ENCODE data around the gene UBASH3A.

The UBASH3A gene

DNA sequence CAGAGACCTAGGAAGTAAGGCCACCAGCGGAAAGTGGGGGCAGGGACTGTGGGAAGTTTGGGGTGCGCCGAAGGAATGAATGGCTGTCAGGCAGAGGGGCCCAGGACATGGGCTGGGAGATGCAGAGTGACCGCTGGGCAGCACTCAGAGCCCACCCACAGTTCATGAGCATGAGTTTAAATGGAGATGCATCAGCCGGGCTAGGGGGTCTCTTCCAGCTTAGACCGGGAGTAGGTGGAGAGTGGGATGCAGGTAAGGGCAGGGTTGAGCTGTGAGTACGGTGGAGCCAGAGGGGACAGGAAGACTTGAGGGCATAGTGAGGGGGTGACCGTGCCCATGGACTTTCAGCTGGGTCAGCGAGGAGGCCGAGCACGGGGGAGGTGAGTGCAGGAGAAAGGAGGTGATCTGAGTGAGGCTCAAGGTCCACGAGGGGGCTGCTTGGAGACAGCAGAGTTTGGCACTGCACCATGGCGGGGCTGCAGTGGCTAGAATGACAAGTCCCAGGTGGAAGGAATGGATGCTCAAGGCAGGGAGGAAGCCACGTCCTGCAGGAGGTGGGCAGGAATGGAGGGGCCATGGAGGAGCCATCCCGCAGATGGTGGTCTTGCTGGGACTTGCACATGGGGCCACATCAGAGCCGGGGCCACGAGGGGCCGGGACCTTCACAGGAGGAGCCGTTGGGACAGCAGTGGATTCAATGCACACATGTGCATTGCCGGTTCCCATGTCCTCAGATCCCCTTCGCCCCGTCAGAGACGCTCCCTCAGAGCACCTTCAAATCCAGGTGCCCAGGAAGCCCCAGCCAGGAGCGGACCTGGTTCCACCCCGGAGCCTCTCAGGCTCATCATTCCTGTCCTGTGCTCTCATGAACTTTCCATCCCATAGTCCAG lies 34.9 kb downstream of the UBASH3A start:
- TF ChIP-seq, protein P1, sequence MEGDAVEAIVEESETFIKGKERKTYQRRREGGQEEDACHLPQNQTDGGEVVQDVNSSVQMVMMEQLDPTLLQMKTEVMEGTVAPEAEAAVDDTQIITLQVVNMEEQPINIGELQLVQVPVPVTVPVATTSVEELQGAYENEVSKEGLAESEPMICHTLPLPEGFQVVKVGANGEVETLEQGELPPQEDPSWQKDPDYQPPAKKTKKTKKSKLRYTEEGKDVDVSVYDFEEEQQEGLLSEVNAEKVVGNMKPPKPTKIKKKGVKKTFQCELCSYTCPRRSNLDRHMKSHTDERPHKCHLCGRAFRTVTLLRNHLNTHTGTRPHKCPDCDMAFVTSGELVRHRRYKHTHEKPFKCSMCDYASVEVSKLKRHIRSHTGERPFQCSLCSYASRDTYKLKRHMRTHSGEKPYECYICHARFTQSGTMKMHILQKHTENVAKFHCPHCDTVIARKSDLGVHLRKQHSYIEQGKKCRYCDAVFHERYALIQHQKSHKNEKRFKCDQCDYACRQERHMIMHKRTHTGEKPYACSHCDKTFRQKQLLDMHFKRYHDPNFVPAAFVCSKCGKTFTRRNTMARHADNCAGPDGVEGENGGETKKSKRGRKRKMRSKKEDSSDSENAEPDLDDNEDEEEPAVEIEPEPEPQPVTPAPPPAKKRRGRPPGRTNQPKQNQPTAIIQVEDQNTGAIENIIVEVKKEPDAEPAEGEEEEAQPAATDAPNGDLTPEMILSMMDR (conservative IDR thresholded peaks at IDR 0.05): no peak
- H3K27ac ChIP-seq: no peak overlapping the region

- H3K27ac ChIP-seq: no peak overlapping the region
- TF ChIP-seq, protein P1 (conservative IDR thresholded peaks at IDR 0.05): no peak
Measured at GRCh38 chr21:42439284-42440186, 35.8 kb downstream of the UBASH3A start.

- H3K27ac ChIP-seq: no peak overlapping the region
- TF ChIP-seq, protein P1 (conservative IDR thresholded peaks at IDR 0.05): no peak
Measured at GRCh38 chr21:42440187-42440792, 36.6 kb downstream of the UBASH3A start.

DNA sequence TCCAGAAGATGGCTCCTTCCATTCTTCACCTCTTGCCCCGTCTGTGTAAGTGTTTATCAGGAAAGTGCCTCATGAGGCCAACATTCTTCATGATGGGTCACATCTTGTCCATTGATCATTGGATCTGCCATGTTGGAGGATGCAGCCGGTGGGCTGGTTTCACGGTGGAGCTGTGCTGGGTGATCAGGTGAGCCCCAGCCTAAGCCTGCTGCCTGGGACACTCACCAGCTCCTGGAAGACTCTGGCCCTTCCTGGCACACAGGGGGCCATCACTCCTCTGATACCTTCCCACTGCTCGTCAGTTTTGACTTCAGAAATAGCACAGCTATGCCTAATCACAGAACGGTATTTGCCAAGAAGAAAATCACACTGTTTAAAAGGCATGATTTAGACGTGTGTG lies 38.3 kb downstream of the UBASH3A start:
- TF ChIP-seq, protein P1 (conservative IDR thresholded peaks at IDR 0.05): no peak
- H3K27ac ChIP-seq: no peak overlapping the region

GRCh38 chr21:42443181-42443785 lies 39.6 kb downstream of the UBASH3A start:
- H3K27ac ChIP-seq: no peak overlapping the region
- TF ChIP-seq, protein P1 (conservative IDR thresholded peaks at IDR 0.05): no peak

- H3K27ac ChIP-seq: no peak overlapping the region
- TF ChIP-seq, protein P1 (conservative IDR thresholded peaks at IDR 0.05): no peak
Measured at GRCh38 chr21:42443876-42444744, 40.4 kb downstream of the UBASH3A start.

Data from VCaP (cell line).